Iris pigment epithelial cell (primary cell): Measurements from ENCODE around the gene PROCA1.

ENCODE experiments used
- DNase-seq: peaks from one replicate; pipeline ENCODE4 v3.0.0-alpha.2; 2011; ENCODE audit warnings: low read depth

PROCA1 gene

GRCh38 chr17:28707339-28707720 is 4.4 kb downstream of the PROCA1 start:
- DNase-seq = no peak

DNA sequence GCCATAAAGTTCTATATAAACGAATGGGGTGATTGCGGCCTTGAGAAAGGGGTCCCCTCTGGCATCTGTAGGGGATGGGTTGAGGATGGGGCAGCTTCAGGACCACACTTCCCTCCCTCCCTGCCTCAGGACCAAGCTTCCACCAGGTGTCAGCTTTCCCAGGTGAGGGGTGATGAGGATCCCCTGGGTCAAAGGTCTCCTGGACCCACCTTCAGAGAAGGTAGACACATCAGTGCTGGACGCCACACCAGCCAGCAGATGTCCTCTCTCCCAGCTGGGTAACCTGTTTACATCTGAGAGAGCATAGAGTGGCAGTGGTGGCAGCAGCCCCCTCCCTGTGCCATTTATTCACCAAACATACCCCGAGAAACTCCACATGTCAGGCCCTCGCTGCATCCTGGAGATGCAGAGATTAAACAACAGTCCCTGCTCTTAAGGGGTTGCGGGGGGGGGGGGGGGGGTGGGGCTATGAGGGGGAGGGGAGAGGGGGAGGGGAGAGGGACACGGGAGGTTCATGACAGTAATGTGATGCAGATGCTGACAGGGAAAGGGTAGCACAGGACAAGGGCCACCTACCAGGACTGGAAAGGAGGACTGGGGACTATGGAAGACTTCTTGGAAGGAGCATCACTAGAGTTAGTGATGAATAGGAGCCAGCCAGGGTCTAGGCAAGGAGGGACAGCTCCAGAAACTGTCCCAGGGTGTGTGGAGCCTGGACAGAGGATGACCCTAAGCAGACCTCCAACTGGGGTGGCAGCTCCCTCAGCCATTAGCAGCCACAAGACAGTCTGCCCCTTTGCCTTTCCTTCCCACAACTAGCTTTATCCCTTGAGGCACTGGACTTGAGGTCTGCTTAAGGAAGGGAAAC is 5.0 kb downstream of the PROCA1 start:
- no peak for DNase-seq

DNA sequence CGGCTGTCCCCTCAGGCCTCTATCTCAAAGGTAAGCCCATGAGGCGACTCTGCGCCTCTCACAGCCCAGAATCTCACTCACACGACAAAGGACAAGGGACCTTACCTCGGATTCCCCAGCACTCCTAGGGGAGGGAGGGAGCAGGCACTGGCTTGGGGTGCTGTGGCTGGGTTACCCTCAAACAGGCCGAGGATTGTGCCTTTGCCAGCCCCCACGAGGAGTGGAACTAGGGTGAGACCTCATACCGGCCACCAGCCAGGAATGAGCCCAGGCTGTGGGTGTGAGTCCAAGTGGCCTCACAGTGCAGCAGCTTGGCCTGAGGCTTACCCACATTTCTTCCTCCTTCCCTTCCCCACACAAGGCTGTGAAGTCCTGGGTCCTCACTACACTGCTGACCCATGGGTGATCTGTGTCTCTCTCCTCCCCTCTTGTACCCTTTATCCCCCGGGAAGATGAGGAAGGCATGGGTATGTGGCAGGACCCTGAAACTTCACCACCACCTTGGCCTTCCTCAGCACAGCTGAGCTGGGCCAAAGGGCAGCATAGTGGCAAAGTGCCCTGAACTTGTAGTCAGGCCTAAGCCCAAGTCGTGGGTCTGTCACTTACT is 5.9 kb downstream of the PROCA1 start:
- DNase-seq = no peak

GRCh38 chr17:28705074-28705659 is 6.5 kb downstream of the PROCA1 start:
- no peak for DNase-seq

DNA sequence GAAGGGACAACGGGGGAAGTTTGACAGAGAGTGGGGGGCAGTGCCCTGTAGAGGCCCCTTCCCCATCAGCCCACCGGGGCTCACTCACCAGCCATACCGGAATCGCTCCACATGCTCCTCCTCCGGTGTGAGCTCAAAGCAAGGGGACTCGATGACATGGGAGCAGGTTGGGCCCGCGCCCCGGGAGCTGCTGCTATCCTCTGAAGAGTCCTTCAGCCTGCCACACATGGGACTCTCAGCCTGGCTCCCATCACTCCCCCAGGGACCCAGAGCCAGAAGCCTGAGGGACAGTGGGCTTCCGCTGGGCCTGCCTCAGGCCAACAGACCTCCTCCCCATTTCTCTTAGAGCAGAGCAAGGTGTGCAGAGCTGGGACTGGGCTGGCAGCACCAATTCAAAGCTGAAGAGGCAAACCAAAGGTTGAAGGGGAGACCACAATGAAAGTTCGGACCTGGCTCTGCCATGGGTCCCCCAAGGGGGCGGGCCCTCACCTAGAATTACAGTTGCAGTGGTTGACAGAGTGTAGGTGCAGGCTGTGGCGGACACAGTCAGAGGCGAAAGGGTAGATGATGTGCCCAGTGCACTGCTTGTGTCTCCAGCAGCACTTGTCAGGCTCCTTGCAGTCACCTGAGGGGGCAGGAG is 7.3 kb downstream of the PROCA1 start:
- DNase-seq = no peak

DNA sequence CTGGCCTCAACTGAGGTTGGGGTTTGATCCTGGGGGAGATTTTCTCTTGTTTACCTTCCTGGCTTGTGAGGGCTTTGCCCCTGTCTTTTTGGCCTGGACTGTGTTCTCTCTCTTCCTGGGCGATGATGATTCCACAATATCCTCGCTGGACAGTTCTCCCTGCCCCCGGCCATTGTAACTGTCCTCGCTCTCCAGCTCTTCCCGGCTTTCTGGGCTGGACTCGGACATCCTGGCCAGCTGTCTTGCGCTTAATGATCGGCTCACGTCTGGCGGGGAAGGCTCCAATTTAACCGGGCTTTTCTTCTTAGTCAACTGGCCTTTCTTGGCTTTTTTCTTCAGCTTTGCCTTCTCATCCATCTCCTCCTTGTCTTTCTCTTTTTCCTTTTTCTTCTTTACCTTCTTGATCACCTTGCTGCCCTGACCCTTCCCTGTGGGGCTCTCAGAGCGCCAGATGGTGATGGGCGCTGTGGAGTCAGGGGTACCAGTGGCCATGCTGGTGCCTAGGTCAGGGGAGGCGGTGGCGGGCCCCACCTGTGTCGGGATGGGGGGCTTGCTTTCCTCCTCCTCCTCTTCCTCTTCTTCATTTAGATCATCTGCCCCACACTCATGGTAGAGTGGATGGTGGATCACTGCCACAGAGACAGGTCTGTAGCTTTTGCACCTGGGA is 8.0 kb downstream of the PROCA1 start:
- DNase-seq = no peak

GRCh38 chr17:28702752-28703150 is 8.9 kb downstream of the PROCA1 start:
- DNase-seq = no peak

DNA sequence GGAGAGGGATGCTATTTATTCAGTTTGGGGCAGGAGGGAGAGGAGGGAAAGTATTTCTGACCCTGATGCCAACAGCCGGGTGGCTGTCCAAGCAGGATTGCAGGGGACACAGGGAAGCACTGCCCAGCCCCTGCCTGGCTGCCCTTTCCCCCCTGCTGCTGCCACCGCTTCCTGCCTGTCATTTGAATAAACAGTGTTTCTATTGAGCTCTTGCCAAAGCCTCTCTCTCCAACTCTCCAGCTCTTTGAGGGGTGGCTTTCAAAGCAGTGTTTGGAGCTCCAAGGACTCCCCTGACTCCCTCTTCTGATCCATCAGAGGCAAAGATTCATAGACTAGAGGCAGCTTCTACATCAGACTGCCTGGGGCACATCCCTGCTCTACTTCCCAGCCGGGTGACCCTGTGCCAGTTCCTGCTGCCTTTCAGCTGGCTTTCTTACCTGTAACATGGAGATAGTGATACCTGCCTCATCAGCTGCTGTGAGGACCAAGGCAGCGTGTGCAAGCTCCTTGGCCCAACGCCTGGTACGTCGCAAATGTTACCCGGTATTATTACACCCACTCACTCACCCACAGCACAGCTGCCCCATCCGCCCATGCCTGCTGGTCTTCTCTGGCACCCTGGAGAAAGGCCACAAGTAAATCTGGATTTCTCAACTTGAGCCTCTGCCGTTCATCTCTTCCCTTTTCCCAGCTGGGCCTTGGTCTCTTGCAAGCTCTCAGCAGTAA is 9.5 kb downstream of the PROCA1 start:
- no peak for DNase-seq

DNA sequence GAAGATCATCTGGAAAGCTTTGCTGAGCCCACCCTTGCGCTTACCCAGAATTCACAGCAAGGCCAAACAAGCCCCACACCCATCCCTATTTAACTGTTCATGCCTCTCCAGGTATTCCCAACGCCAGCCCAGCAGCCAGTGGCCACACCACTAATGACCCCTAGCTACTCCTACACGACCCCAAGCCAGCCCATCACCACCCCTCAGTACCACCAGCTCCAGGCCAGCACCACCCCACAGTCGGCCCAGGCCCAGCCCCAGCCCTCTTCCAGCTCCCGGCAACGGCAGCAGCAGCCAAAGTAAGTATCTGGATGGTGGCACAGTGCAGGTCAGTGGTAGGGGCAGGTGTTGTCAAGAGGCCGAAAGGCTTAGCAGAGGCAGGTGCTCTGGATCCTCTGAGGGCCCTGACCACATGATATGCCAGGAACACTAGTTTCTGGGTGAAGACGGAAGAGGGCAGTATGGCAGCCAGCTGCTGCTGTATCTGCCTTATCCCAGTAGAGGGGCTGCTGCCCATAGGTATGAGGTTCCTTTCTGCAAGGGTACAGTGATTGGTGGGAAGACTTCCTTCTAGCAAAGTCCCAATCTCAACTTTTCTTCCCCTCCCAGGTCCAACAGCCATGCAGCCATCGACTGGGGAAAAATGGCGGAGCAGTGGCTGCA is 10.7 kb downstream of the PROCA1 start:
- DNase-seq = no peak

DNA sequence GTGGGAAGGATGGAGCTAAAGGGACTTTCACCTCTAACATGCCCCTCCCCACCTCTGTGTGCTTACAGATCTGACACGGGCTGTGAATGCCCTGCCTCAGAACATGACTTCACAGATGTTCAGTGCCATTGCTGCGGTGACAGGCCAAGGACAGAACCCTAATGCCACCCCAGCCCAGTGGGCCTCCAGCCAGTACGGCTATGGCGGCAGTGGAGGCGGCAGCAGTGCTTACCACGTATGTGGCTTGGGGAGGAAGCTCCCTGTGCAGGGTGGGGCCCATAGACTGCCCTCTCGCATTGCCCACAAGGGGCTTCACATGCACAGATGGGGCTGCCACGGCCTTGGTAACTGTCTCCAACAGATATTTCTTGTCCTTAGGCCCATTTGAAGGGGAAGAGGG is 11.4 kb downstream of the PROCA1 start:
- DNase-seq = no peak

DNA sequence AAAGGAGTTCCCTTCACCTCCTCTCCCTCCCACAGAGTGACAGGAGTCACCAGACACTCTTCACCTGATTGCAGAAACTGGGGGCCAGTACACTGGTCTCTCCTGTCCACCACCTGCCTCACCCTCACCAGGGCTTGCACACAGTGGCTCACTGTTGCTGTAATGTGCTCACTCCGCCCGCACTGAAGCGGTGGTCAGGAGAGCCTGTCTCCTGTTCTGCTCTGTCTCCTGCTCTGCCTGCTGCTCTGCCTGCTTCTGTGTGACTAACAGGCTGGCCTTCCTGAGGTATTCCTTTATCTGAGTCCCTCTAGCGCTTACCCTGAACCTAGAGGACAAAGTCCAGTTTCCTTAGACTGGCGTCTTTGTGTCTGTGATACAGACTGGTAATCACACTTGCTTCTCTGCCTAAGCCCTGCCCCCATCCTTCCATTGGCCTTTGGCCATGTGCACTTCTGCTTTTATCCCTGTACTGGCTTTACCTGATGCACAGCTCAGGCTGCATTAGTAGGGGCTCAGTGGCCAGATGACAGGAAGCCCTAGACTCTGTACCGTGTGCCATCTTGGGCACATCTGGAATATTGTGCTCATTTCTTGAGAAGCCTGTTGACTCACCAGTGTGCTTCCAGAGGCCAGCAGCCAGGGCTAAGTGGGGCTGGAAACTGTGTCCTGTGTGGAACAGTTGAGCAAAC is 13.3 kb downstream of the PROCA1 start:
- DNase-seq = no peak

GRCh38 chr17:28693869-28694268 is 17.8 kb downstream of the PROCA1 start:
- no peak for DNase-seq

DNA sequence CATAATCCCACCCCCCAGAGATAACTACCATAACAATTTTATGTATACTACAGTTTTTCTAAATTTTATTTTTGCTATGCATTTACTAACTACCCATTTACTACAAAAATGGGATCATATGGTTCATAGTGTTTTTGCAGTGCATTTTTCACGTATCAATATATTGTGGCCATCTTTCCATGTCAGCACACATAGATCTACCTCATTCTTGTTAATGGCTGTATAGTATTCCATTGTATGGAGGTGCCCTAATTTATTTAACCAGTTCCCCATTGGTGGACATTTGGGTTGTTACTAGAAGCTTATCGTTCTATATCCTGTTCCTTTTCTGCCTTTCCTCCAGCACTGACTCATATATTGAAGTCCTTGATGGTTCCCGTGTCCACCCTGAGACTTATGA is 22.7 kb downstream of the PROCA1 start:
- no peak for DNase-seq

GRCh38 chr17:28688481-28688880 is 23.2 kb downstream of the PROCA1 start:
- DNase-seq = no peak

DNA sequence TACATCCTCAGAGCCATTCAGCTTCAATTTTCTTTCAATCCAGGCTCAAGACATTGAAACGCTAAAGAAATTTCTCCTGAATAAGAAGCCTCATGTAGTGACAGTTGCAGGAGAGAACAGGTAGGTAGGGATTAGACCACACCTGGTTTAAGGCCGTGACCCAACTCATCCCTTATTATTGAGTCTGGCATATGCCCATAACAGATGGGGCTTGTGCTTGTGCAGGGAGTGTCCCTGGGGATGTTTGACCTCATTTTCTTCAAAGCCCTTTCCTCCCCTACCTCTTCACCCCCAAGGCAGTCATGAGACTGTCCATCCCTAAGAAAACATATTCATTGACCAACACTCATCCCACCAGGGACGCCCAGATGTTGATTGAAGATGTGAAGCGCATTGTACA is 25.4 kb downstream of the PROCA1 start:
- DNase-seq = no peak

DNA sequence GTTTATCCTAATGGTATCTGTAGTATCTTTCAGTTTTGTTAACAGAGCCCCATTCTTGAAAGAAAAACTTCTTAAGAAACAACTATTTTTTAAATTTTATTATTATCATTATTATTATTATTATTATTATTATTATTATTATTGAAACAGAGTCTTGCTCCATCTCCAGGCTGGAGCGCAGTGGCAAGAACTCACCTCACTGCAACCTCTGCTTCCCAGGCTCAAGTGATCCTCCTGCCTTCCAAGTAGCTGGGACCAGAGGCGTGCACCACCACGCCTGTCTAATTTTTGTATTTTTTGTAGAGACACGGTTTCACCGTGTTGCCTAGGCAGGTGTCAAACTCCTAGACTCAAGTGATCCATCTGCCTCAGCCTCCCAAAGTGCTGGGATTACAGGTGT is 26.3 kb downstream of the PROCA1 start:
- no peak for DNase-seq

GRCh38 chr17:28684963-28685362 is 26.7 kb downstream of the PROCA1 start:
- peak; percentile 46 for DNase-seq

DNA sequence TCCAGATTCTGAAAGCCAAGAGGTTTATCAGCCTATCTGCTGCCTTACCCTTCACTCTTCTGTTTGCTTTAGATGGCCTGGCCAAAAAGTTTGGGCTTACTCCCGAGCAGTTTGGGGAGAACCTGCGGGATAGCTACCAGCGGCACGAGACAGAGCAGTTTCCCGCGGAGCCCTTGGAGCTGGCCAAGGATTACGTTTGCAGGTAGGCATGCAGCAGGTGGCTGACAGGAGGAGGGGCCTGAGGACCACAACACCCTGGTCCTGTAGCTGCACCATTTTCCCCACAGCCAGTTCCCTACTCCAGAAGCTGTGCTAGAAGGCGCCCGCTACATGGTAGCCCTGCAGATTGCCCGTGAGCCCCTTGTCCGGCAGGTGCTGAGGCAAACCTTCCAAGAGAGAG is 29.0 kb downstream of the PROCA1 start:
- DNase-seq = no peak

DNA sequence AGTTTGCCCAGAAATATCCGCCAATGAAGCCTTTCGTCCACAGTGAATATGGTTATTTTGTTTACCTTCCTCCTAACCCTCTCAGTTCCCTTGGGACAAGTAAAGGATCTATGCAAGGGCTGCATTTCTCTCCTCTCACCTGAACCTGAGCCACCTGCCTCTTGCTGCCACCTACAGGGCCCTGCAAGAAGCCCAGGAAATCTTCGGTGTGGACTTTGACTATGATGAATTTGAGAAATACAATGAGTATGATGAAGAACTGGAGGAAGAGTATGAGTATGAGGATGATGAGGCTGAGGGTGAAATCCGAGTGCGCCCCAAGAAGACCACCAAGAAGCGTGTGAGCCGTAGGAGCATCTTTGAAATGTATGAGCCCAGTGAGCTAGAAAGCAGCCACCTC is 35.7 kb downstream of the PROCA1 start:
- no peak for DNase-seq

- peak; percentile 11 for DNase-seq
These were observed 36.2 kb downstream of the PROCA1 start for GRCh38 chr17:28675490-28675889.

GRCh38 chr17:28669918-28670317 is 41.8 kb downstream of the PROCA1 start:
- DNase-seq = no peak
